Amygdala (tissue), 56 donors: Measurements from ENCODE around the gene FAM222A.

Experiments used
- DNase-seq, 56 donors: peaks; one replicate each; lab custom pipeline; 2025; lab: John Stamatoyannopoulos, UW

FAM222A gene

GRCh38 chr12:109735051-109735521 is 21.5 kb downstream of the FAM222A start:
- DNase-seq, result no peak

- peak in 2 of 56 donors; percentile 13 to 19 for DNase-seq
These were observed 22.4 kb downstream of the FAM222A start for GRCh38 chr12:109735825-109736551.

GRCh38 chr12:109736552-109737108 is 23.0 kb downstream of the FAM222A start:
- peak in 3 of 56 donors; percentile 16 to 26 (median 20) for DNase-seq

- no peak for DNase-seq
These were observed 23.5 kb downstream of the FAM222A start for GRCh38 chr12:109737126-109737525.

GRCh38 chr12:109737631-109738030 is 24.0 kb downstream of the FAM222A start:
- no peak for DNase-seq

- no peak for DNase-seq
These were observed 24.6 kb downstream of the FAM222A start for GRCh38 chr12:109738209-109738608.

- DNase-seq, result no peak
These were observed 25.4 kb downstream of the FAM222A start for GRCh38 chr12:109738878-109739665.

GRCh38 chr12:109739747-109740693 is 26.4 kb downstream of the FAM222A start:
- no peak for DNase-seq

GRCh38 chr12:109740694-109741245 is 27.1 kb downstream of the FAM222A start:
- DNase-seq, result no peak

- DNase-seq, result no peak
These were observed 27.8 kb downstream of the FAM222A start for GRCh38 chr12:109741286-109741969.

- no peak for DNase-seq
These were observed 28.5 kb downstream of the FAM222A start for GRCh38 chr12:109741970-109742703.

- no peak for DNase-seq
These were observed 29.7 kb downstream of the FAM222A start for GRCh38 chr12:109743076-109743910.

GRCh38 chr12:109744026-109744425 is 30.4 kb downstream of the FAM222A start:
- no peak for DNase-seq

GRCh38 chr12:109744986-109745942 is 31.6 kb downstream of the FAM222A start:
- DNase-seq, result no peak

GRCh38 chr12:109752117-109753053 is 38.8 kb downstream of the FAM222A start:
- no peak for DNase-seq
